IMR-90 (cell line): ENCODE measurements around the gene KIF6.

ENCODE experiments used
- CTCF ChIP-seq: conservative IDR thresholded peaks from 2 replicates; pipeline ENCODE4 v1.5.1; 2012; ENCODE audit warnings: mild to moderate bottlenecking, low read depth, low read length, improper control_type of control experiment
- MAFK ChIP-seq: IDR thresholded peaks from 2 replicates; pipeline ENCODE4 v1.6.1; 2012; ENCODE audit warnings: low read depth, low read length, improper control_type of control experiment
- POLR2A ChIP-seq: IDR thresholded peaks from 2 replicates; pipeline ENCODE4 v1.6.1; 2012; ENCODE audit warnings: mild to moderate bottlenecking, low read depth, low read length
- RAD21 ChIP-seq: IDR thresholded peaks from 2 replicates; pipeline ENCODE4 v1.6.1; 2012; ENCODE audit warnings: low read length, improper control_type of control experiment
- RFX5 ChIP-seq: IDR thresholded peaks from 2 replicates; pipeline ENCODE4 v1.8.0; 2012; ENCODE audit warnings: low read depth, mild to moderate bottlenecking, low read length, moderate library complexity
- TF ChIP-seq, protein P1 (sequence below): fragments of 150-350 bp; IDR thresholded peaks from 2 replicates; pipeline ENCODE4 v1.6.1; 2017; ENCODE audit warnings: mild to moderate bottlenecking, antibody characterized with exemption, low read length, low read depth

DNA sequence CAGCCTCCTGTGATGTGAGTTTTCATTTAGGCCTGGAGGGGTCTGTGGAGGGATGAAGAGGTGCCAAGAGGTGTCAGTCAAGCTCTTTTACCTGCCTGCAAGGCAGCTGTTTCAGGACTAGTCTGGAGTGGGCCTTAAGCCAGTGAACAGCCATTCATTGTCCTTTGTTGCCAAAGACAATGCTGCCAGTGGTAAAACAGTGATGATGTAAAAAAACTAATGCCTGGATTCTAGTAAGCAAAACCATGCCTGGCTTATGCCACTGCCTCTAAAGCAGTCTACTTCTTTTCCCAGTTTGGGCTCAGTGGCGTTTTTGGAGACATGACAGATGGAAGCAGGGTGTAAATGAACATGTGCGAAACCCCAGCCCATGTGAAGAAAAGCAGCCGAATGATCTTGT is 309.2 kb downstream of the KIF6 start:
- no peak for TF ChIP-seq MAFK
- no peak for TF ChIP-seq CTCF
- TF ChIP-seq RAD21, result no peak
- no peak for TF ChIP-seq POLR2A
- no peak for TF ChIP-seq RFX5
- TF ChIP-seq, protein P1, sequence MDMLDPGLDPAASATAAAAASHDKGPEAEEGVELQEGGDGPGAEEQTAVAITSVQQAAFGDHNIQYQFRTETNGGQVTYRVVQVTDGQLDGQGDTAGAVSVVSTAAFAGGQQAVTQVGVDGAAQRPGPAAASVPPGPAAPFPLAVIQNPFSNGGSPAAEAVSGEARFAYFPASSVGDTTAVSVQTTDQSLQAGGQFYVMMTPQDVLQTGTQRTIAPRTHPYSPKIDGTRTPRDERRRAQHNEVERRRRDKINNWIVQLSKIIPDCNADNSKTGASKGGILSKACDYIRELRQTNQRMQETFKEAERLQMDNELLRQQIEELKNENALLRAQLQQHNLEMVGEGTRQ, result no peak
